Measurements from ENCODE around the gene DICER1.
A peak's percentile ranks its signal among the peaks of the same experiment; 100 is the strongest.

Gene DICER1

DNA sequence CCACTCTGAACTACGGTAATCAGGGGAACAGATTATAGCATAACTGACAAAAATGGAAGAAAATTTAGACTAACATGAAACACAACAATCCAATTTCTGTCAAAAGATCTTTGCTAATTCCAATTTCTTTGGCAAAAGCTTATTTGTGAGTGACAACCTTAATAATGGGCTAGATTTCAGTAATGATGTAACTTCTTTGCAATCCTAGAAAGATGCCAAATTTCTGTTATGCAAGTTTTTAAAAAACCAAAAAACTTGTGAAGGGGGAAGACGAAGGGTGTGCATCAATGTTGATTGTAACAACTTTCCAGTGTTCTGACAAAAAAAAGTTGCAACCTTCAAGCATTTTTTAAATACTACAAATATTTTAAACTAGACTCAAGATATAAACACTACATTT is 59.9 kb downstream of the DICER1 start:
- Histone ChIP-seq H3K9ac (ENCODE audit: low read length) (no peak overlapping the region), H3K27me3 (ENCODE audit: control insufficient read depth in 1 of 2, insufficient read depth in 2 of 2, low read length in 2 of 2) (no peaks in the 10 kb centered on the region), H3K4me1 (ENCODE audit: insufficient read depth, low read length) (peaks cover 50% of the 10 kb centered on the region), H3K36me3 (ENCODE audit: insufficient read depth, low read length) (peaks cover 53% of the 10 kb centered on the region), H3K27ac (ENCODE audit: low read depth, low read length) (no peak overlapping the region), H3K9me3 (ENCODE audit: low read length) (no peaks in the 10 kb centered on the region), H3K4me3 (ENCODE audit: low read depth in 1 of 2, low read length in 2 of 2) (no peak overlapping the region)

DNA sequence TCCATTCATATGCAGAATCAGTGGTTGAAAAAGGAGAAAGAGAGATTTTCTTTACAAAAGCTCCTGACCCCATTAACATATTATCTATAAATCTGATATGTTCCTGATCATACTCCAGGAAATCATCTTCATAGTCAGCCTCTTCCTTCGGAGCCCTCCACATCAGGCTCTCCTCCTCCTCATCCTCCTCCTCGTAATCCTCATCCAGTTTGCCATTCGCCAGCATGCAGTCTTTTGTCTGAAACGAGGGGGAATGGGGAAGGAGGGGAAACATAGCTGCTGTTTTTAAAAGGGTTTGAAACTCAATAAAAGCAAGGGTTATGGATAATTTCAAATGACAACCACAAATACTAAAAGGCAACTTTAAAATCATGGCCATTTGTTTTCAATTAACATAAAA is 60.9 kb downstream of the DICER1 start:
- Histone ChIP-seq H3K4me3 (ENCODE audit: low read depth in 1 of 2, low read length in 2 of 2) (peak overlapping the region in 1 of 2 donors; percentile 6), H3K9me3 (ENCODE audit: low read length) (no peaks in the 10 kb centered on the region), H3K27ac (ENCODE audit: low read depth, low read length) (no peak overlapping the region), H3K27me3 (ENCODE audit: control insufficient read depth in 1 of 2, insufficient read depth in 2 of 2, low read length in 2 of 2) (no peaks in the 10 kb centered on the region), H3K9ac (ENCODE audit: low read length) (no peak overlapping the region), H3K4me1 (ENCODE audit: insufficient read depth, low read length) (peaks cover 41% of the 10 kb centered on the region), H3K36me3 (ENCODE audit: insufficient read depth, low read length) (peaks cover 47% of the 10 kb centered on the region)

DNA sequence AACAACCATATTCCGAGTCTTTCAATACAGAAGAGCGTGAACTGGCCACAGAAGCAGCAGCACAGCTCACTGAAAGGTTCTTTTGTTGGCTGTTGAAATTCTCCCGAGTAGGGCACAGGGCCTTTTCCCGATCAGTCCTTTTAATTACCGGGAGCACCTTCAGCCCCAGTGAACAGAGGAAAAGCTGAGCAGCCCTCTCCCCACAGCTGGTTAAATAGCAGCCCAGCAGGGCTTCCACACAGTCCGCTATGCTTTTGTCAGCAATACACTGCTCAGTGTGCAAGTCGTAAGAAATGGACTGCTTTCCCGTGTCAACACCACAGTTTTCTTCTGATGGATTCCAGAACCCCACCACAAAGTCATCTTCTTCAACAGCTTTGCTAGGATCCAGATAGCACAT is 61.3 kb downstream of the DICER1 start:
- peak overlapping the region in 1 of 2 donors; percentile 6 for H3K4me3 ChIP-seq (ENCODE audit: low read depth in 1 of 2, low read length in 2 of 2)
- H3K27ac ChIP-seq (ENCODE audit: low read depth, low read length), result no peak overlapping the region
- H3K9me3 ChIP-seq (ENCODE audit: low read length), result no peaks in the 10 kb centered on the region
- H3K4me1 ChIP-seq (ENCODE audit: insufficient read depth, low read length), result peaks cover 38% of the 10 kb centered on the region
- no peak overlapping the region for H3K9ac ChIP-seq (ENCODE audit: low read length)
- H3K36me3 ChIP-seq (ENCODE audit: insufficient read depth, low read length), result peaks cover 42% of the 10 kb centered on the region
- no peaks in the 10 kb centered on the region for H3K27me3 ChIP-seq (ENCODE audit: control insufficient read depth in 1 of 2, insufficient read depth in 2 of 2, low read length in 2 of 2)

DNA sequence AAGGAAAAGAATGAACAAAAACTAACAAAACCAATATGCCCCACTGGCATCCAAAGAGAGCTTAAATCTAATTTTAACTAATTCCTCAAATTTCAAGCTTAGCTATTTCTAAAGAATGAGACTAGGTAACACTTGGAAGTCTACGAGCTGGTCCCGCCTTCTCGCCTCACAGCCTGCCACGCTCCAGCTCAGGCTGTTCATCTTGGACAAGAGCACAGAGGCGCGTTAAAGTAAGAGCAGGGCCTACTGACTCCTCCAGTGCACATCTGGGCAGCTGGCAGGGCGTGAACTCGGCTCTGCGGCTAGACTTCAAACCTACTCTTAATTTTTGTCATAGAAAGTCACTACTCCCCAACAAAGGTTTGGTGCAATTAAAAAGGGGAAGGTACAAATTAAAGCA is 64.6 kb downstream of the DICER1 start:
- Histone ChIP-seq H3K4me1 (ENCODE audit: insufficient read depth, low read length) (peaks cover 18% of the 10 kb centered on the region), H3K36me3 (ENCODE audit: insufficient read depth, low read length) (peaks cover 46% of the 10 kb centered on the region), H3K9ac (ENCODE audit: low read length) (no peak overlapping the region), H3K9me3 (ENCODE audit: low read length) (no peaks in the 10 kb centered on the region), H3K27ac (ENCODE audit: low read depth, low read length) (no peak overlapping the region), H3K4me3 (ENCODE audit: low read depth in 1 of 2, low read length in 2 of 2) (no peak overlapping the region), H3K27me3 (ENCODE audit: control insufficient read depth in 1 of 2, insufficient read depth in 2 of 2, low read length in 2 of 2) (no peaks in the 10 kb centered on the region)

DNA sequence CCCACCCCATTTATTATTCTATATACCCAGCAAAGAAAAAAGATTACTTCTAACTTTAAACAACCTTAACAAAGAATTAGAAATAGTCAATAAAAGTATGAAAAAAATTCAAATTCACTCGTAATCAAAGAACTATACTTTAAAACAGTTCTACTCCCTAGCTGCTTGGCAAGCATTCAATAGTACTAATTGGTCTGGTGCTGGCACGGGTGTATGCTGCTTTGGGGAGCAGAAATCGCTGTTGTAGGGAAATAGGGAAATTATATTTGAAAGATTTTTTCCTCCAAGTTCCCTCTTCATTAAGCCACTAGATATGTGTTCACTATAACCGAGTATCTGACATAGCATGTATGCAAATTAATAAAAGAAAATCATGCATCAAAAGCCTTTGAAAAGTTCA is 65.7 kb downstream of the DICER1 start:
- Histone ChIP-seq H3K27ac (ENCODE audit: low read depth, low read length) (no peak overlapping the region), H3K36me3 (ENCODE audit: insufficient read depth, low read length) (peaks cover 46% of the 10 kb centered on the region), H3K9me3 (ENCODE audit: low read length) (no peaks in the 10 kb centered on the region), H3K9ac (ENCODE audit: low read length) (no peak overlapping the region), H3K4me3 (ENCODE audit: low read depth in 1 of 2, low read length in 2 of 2) (no peak overlapping the region), H3K27me3 (ENCODE audit: control insufficient read depth in 1 of 2, insufficient read depth in 2 of 2, low read length in 2 of 2) (no peaks in the 10 kb centered on the region), H3K4me1 (ENCODE audit: insufficient read depth, low read length) (peaks cover 14% of the 10 kb centered on the region)

DNA sequence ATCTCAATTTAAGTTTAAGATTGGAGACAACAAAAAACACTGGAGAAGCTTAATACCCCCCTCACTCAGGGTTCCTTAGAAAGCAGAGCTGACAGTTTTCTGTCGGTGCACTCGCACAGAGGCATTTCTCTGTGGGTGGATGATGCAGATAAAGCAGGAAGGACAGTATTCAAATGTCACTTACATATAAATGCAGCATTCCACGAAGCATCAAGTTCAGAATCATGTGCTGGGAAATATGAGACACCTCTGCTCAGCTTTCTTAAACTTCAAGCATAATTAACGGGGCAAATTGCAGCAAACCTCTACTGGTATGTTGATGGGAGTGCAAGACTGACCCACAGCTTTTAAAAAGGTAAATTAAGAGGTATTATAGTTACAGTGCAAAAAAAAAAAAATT is 68.7 kb downstream of the DICER1 start:
- H3K4me1 ChIP-seq (ENCODE audit: insufficient read depth, low read length), result no peaks in the 10 kb centered on the region
- H3K36me3 ChIP-seq (ENCODE audit: insufficient read depth, low read length), result peaks cover 30% of the 10 kb centered on the region

DNA sequence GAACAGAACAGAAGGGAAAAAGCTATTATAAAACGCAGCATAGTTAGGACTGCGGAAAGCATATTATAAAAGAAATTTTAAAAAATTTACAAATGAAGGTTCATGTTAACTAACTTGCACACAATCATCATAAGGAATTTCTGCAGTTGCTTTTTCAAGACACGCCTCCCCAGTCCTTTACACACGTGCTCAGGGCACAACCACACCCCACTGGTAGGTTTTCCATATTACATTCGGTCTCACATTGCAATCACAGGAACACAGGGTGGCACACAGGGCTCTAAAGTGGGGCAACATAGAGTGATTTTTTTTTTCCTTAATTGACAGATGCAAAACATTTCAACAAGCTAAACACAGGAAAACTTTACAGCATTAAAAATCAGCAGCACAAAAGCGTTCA is 69.7 kb downstream of the DICER1 start:
- Histone ChIP-seq H3K36me3 (ENCODE audit: insufficient read depth, low read length) (peaks cover 19% of the 10 kb centered on the region), H3K9ac (ENCODE audit: low read length) (no peak overlapping the region), H3K27me3 (ENCODE audit: control insufficient read depth in 1 of 2, insufficient read depth in 2 of 2, low read length in 2 of 2) (no peaks in the 10 kb centered on the region), H3K4me1 (ENCODE audit: insufficient read depth, low read length) (no peaks in the 10 kb centered on the region), H3K27ac (ENCODE audit: low read depth, low read length) (no peak overlapping the region), H3K9me3 (ENCODE audit: low read length) (no peaks in the 10 kb centered on the region), H3K4me3 (ENCODE audit: low read depth in 1 of 2, low read length in 2 of 2) (no peak overlapping the region)

More for the DNA sequence above, 68.7 kb downstream of the DICER1 start:
- Histone ChIP-seq H3K9ac (ENCODE audit: low read length) (no peak overlapping the region), H3K27ac (ENCODE audit: low read depth, low read length) (no peak overlapping the region), H3K9me3 (ENCODE audit: low read length) (no peaks in the 10 kb centered on the region), H3K27me3 (ENCODE audit: control insufficient read depth in 1 of 2, insufficient read depth in 2 of 2, low read length in 2 of 2) (no peaks in the 10 kb centered on the region), H3K4me3 (ENCODE audit: low read depth in 1 of 2, low read length in 2 of 2) (no peak overlapping the region)

DNA sequence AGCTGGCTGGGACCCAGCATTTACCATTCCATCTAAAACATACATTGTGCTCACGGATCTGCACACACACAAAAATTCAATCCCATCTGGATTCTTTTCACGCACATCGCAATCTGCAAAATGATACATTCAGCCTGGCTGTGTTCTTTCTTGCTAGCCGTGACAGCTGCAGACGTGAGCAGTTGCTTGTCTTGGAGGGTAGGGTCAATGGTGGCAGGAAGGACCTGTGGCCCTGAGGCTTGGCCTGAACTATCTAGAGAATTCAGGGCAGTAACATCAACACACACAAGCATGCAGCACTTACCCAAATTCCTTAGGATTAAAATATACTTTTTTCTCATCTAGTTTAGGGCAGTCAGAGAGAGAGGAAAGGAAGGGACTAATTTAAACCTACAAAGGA is 72.0 kb downstream of the DICER1 start:
- Histone ChIP-seq H3K27me3 (ENCODE audit: control insufficient read depth in 1 of 2, insufficient read depth in 2 of 2, low read length in 2 of 2) (no peaks in the 10 kb centered on the region), H3K4me3 (ENCODE audit: low read depth in 1 of 2, low read length in 2 of 2) (no peak overlapping the region), H3K9me3 (ENCODE audit: low read length) (no peaks in the 10 kb centered on the region), H3K4me1 (ENCODE audit: insufficient read depth, low read length) (no peaks in the 10 kb centered on the region), H3K27ac (ENCODE audit: low read depth, low read length) (no peak overlapping the region), H3K9ac (ENCODE audit: low read length) (no peak overlapping the region), H3K36me3 (ENCODE audit: insufficient read depth, low read length) (peaks cover 10% of the 10 kb centered on the region)

DNA sequence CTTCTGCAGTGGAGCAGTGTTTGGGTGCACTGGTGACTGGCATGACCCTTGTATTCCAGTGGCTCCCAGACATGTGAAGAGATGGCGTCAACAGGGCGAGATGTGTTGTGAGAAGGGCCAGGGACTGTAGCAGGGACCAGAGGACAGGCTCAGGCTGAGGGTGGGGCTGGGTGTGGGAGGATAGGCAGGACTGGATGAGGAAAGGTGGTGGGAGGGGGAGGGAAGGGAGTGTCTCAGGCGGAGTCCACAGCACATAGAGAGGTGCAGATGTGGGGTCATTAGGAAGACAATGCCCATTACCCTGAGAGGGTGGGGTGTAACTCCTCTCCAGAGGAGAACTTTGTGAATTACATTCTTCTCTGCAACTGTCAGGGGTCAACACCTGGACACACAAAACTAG is 78.5 kb downstream of the DICER1 start:
- Histone ChIP-seq H3K27me3 (ENCODE audit: control insufficient read depth in 1 of 2, insufficient read depth in 2 of 2, low read length in 2 of 2) (no peaks in the 10 kb centered on the region), H3K27ac (ENCODE audit: low read depth, low read length) (no peak overlapping the region), H3K36me3 (ENCODE audit: insufficient read depth, low read length) (no peaks in the 10 kb centered on the region), H3K9ac (ENCODE audit: low read length) (no peak overlapping the region), H3K9me3 (ENCODE audit: low read length) (no peaks in the 10 kb centered on the region), H3K4me1 (ENCODE audit: insufficient read depth, low read length) (no peaks in the 10 kb centered on the region), H3K4me3 (ENCODE audit: low read depth in 1 of 2, low read length in 2 of 2) (no peak overlapping the region)

DNA sequence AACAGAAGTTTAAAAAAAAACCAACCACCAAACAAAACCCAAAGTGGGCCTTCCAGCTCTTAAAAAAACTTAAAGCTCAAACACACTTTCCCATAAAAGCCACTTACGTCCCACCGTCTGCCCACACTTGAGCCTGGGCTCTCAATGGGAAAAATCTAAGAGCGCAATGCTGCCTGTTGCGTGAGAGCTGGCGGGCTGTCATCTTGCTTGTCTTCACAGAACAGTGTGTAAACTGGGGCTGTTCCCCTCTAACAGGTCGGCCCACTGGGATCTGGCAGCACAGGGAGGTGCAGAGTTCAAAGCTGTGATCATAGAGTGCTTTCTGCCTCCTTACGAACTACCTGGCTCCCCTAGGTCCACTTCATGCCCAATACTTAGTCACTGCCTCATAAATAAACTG is 80.0 kb downstream of the DICER1 start:
- Histone ChIP-seq H3K9ac (ENCODE audit: low read length) (no peak overlapping the region), H3K4me1 (ENCODE audit: insufficient read depth, low read length) (no peaks in the 10 kb centered on the region), H3K27me3 (ENCODE audit: control insufficient read depth in 1 of 2, insufficient read depth in 2 of 2, low read length in 2 of 2) (no peaks in the 10 kb centered on the region), H3K27ac (ENCODE audit: low read depth, low read length) (no peak overlapping the region), H3K9me3 (ENCODE audit: low read length) (no peaks in the 10 kb centered on the region), H3K4me3 (ENCODE audit: low read depth in 1 of 2, low read length in 2 of 2) (no peak overlapping the region), H3K36me3 (ENCODE audit: insufficient read depth, low read length) (no peaks in the 10 kb centered on the region)

DNA sequence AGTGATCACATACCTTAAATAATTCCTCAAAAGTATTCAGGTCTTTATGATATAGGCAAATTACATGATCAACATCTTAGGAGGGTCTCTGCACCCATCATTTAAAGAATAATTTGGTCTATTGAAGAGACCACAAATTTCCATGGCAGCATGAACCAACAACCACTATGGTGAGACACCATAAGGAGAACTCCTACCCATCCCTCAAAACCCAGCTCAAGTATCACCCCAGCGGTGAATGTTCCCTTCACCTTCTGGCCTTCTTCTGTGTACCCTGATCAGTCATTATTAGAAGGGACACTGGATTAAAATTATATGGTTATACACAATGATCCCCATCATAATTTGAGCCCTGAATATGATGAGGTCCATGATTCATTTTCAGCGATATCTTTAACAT is 81.5 kb downstream of the DICER1 start:
- H3K27me3 ChIP-seq (ENCODE audit: control insufficient read depth in 1 of 2, insufficient read depth in 2 of 2, low read length in 2 of 2), result no peaks in the 10 kb centered on the region
- H3K4me3 ChIP-seq (ENCODE audit: low read depth in 1 of 2, low read length in 2 of 2), result no peak overlapping the region
- H3K36me3 ChIP-seq (ENCODE audit: insufficient read depth, low read length), result no peaks in the 10 kb centered on the region
- H3K9ac ChIP-seq (ENCODE audit: low read length), result no peak overlapping the region
- H3K4me1 ChIP-seq (ENCODE audit: insufficient read depth, low read length), result no peaks in the 10 kb centered on the region
- H3K27ac ChIP-seq (ENCODE audit: low read depth, low read length), result no peak overlapping the region
- H3K9me3 ChIP-seq (ENCODE audit: low read length), result no peaks in the 10 kb centered on the region

DNA sequence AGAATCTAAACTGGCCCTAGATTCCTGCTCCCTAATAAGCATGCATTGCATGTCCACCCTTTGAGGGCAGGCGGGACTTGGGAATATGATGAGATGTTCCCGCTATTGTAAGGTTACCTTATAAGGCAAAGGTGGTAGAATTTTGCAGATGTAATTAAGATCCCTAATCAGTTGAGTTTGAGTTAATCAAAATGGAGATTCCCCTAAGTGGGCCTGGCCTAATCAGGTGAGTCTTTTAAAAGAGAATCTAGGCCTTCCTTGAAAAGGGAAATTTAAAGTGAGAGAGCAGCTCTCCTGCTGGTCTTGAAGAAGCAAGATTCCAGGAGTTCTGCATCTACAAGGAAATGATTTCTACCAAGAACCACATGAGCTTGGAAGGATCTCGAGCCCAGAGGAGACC is 83.4 kb downstream of the DICER1 start:
- no peaks in the 10 kb centered on the region for H3K27me3 ChIP-seq (ENCODE audit: control insufficient read depth in 1 of 2, insufficient read depth in 2 of 2, low read length in 2 of 2)
- no peaks in the 10 kb centered on the region for H3K4me1 ChIP-seq (ENCODE audit: insufficient read depth, low read length)
- no peaks in the 10 kb centered on the region for H3K9me3 ChIP-seq (ENCODE audit: low read length)
- H3K9ac ChIP-seq (ENCODE audit: low read length), result no peak overlapping the region
- H3K4me3 ChIP-seq (ENCODE audit: low read depth in 1 of 2, low read length in 2 of 2), result no peak overlapping the region
- H3K27ac ChIP-seq (ENCODE audit: low read depth, low read length), result no peak overlapping the region
- no peaks in the 10 kb centered on the region for H3K36me3 ChIP-seq (ENCODE audit: insufficient read depth, low read length)

Data from muscle layer of colon (tissue), 2 donors.